Spleen (tissue), 7 donors: ENCODE measurements around the gene DPPA2.

Experiments used
- POLR2A ChIP-seq, 3 donors: fragments of 450-650 bp; IDR thresholded peaks; one replicate each; pipeline ENCODE4 v1.5.1; 2017; ENCODE audit warnings: antibody characterized with exemption in 3 of 3, mild to moderate bottlenecking in 1 of 3
- POLR2AphosphoS5 ChIP-seq, 3 donors: sonication (generic); formaldehyde crosslinking; IDR thresholded peaks; one replicate each; pipeline ENCODE4 v1.5.1; 2017; ENCODE audit warnings: antibody characterized with exemption in 3 of 3
- TF ChIP-seq, protein P1 (sequence below), 11 experiments: fragments of 200-600 bp in 7 of 11; fragments of 450-650 bp in 4 of 11; sonication (generic) in 4 of 11; IDR thresholded peaks in 8 of 11; conservative IDR thresholded peaks in 3 of 11; 1 replicate in 7 of 11; 2 replicates in 4 of 11; pipeline versions ENCODE4 v1.4.0 to v1.8.0; 2016 to 2021; ENCODE audit warnings: antibody characterized with exemption in 11 of 11, inconsistent platforms in 4 of 11, mild to moderate bottlenecking in 1 of 11
- donor health status: DM: no; HTN: no; CAD: no; lungs with moderate emphysema.
- donor health status: DM: no; HTN: no; CAD: no.
- donor health status: DM: no; HTN: no; CAD: no.

DNA sequence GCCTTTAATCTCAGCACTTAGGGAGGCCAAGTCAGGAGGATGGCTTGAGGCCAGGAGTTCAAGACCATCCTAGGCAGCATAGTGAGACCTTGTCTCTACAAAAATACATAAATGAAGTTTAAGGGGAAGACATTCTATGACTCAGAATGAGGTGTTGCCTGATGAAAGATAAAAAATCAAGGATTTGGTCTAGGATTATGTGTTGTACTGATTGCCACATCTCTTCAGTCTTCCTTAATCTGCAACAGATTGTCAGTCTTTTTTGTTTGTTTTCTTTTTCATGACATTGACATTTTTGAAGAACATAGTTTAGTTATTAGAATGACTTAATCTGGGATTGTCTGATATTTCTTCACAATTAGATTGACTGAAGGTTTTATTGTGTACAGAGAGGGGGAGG is 47.3 kb upstream of the DPPA2 start:
- TF ChIP-seq, protein P1, sequence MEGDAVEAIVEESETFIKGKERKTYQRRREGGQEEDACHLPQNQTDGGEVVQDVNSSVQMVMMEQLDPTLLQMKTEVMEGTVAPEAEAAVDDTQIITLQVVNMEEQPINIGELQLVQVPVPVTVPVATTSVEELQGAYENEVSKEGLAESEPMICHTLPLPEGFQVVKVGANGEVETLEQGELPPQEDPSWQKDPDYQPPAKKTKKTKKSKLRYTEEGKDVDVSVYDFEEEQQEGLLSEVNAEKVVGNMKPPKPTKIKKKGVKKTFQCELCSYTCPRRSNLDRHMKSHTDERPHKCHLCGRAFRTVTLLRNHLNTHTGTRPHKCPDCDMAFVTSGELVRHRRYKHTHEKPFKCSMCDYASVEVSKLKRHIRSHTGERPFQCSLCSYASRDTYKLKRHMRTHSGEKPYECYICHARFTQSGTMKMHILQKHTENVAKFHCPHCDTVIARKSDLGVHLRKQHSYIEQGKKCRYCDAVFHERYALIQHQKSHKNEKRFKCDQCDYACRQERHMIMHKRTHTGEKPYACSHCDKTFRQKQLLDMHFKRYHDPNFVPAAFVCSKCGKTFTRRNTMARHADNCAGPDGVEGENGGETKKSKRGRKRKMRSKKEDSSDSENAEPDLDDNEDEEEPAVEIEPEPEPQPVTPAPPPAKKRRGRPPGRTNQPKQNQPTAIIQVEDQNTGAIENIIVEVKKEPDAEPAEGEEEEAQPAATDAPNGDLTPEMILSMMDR (IDR thresholded peaks at IDR 0.05 in 8 of 11, conservative IDR thresholded peaks at IDR 0.05 in 3 of 11) = no peak
- TF ChIP-seq POLR2A (IDR thresholded peaks at IDR 0.05) (no peak), POLR2AphosphoS5 (IDR thresholded peaks at IDR 0.05) (no peak)
